NT2/D1 (cell line): Measurements from ENCODE around the gene SPACA6.

ENCODE experiments used
- DNase-seq: peaks from one replicate; pipeline ENCODE4 v3.0.0-alpha.2; 2011; ENCODE audit warnings: low read depth, low spot score
- H3K27me3 ChIP-seq: 2 replicates; pipeline ENCODE4 v1.6.0; 2011; ENCODE audit warnings: mild to moderate bottlenecking; ENCODE audit not compliant: insufficient read length, insufficient read depth
- H3K36me3 ChIP-seq: 2 replicates; pipeline ENCODE4 v1.6.1; 2011; ENCODE audit warnings: mild to moderate bottlenecking, low read length, mixed read lengths; ENCODE audit not compliant: insufficient read depth, insufficient read length
- H3K4me1 ChIP-seq: 2 replicates; pipeline ENCODE4 v1.5.1; 2011; ENCODE audit not compliant: insufficient read depth, insufficient read length
- H3K4me3 ChIP-seq: 2 replicates; pipeline ENCODE4 v1.5.1; 2011; ENCODE audit warnings: low read depth; ENCODE audit not compliant: insufficient read length
- H3K9ac ChIP-seq: 2 replicates; pipeline ENCODE4 v1.6.0; 2011; ENCODE audit warnings: low read depth; ENCODE audit not compliant: insufficient read length
- H3K9me3 ChIP-seq: 2 replicates; pipeline ENCODE4 v1.5.1; 2011; ENCODE audit warnings: mild to moderate bottlenecking, low read length; ENCODE audit not compliant: insufficient read depth
- SUZ12 ChIP-seq: IDR thresholded peaks from 2 replicates; pipeline ENCODE4 v1.6.1; 2011; ENCODE audit not compliant: insufficient read length, insufficient read depth; ENCODE audit errors: extremely low read depth
- YY1 ChIP-seq: IDR thresholded peaks from 2 replicates; pipeline ENCODE4 v1.6.1; 2011; ENCODE audit not compliant: insufficient read length, insufficient read depth
- ZNF274 ChIP-seq: IDR thresholded peaks from 2 replicates; pipeline ENCODE4 v1.6.1; 2011; ENCODE audit warnings: mild to moderate bottlenecking, low read depth, low read length

SPACA6 gene

DNA sequence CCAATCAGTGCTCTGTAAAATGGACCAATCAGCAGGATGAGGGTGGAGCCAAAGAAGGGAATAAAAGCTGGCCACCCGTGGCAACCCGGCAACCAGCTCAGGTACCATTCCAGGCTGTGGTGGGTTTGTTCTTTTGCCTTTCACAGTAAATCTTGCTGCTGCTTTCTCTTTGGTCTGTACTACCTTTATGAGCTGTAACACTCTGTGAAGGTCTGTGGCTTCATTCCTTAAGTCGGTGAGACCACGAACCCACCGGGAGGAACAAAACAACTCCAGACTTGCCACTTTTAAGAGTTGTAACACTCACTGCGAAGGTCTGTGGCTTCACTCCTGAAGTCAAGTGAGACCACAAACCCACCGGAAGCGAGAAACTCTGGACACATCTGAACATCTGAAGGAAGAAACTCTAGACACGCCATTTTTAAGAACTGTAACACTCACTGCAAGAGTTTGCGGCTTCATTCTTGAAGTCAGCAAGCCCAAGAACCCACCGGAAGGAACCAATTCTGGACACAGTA lies 16.5 kb upstream of the SPACA6 start:
- TF ChIP-seq SUZ12 (no peak), ZNF274 (no peak), YY1 (no peak)
- Histone ChIP-seq H3K4me3 (no peak overlapping the region), H3K27me3 (no peaks in the 10 kb centered on the region), H3K9ac (no peak overlapping the region), H3K9me3 (peaks cover 4% of the 10 kb centered on the region), H3K36me3 (no peaks in the 10 kb centered on the region), H3K4me1 (no peaks in the 10 kb centered on the region)
- no peak for DNase-seq

GRCh38 chr19:51680474-51680873 lies 12.7 kb upstream of the SPACA6 start:
- DNase-seq: no peak
- Histone ChIP-seq H3K36me3 (no peaks in the 10 kb centered on the region), H3K4me1 (no peaks in the 10 kb centered on the region)

DNA sequence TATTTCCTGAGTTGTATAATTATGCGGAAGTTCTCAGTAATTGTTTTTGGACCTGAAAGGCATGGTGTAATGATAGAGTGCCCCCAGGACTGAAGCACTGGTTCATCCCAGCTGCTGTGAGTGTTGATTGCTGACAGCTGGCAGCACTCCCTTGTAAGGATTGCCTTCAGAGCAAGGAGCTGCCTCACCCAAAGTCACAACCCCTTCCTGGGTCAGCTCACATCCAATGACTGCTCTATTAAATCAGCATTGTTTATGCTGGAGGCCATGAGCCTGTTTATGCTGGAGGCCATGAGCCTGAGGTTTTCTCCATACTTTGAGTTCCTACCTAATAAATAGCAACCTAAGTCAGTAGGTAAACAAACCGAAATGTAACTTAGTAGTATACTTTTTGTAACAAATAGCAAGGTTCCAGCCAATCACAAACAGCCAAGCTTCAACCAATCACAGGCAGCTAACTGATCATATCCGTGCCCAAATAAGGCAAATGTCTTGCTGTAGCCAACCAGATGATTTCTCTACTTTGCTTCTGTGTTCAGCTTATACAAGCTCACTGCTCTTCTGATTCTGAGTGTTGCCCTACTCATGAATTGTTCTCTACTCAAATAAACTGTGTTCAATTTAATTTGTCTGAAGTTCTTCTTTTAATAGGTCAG lies 11.7 kb upstream of the SPACA6 start:
- TF ChIP-seq YY1 (no peak), ZNF274 (no peak), SUZ12 (no peak)
- Histone ChIP-seq H3K9me3 (peaks cover 30% of the 10 kb centered on the region), H3K9ac (no peak overlapping the region), H3K36me3 (no peaks in the 10 kb centered on the region), H3K4me1 (no peaks in the 10 kb centered on the region), H3K4me3 (no peak overlapping the region), H3K27me3 (no peaks in the 10 kb centered on the region)
- DNase-seq: no peak

More at GRCh38 chr19:51680474-51680873, 12.7 kb upstream of the SPACA6 start:
- Histone ChIP-seq H3K4me3 (no peak overlapping the region), H3K9ac (no peak overlapping the region), H3K27me3 (no peaks in the 10 kb centered on the region), H3K9me3 (peaks cover 25% of the 10 kb centered on the region)
- TF ChIP-seq YY1 (no peak), ZNF274 (no peak), SUZ12 (no peak)

- Histone ChIP-seq H3K9ac (no peak overlapping the region), H3K9me3 (peaks cover 33% of the 10 kb centered on the region), H3K4me1 (no peaks in the 10 kb centered on the region), H3K4me3 (no peak overlapping the region), H3K27me3 (no peaks in the 10 kb centered on the region), H3K36me3 (no peaks in the 10 kb centered on the region)
- TF ChIP-seq ZNF274: no peak
- TF ChIP-seq SUZ12: no peak
- TF ChIP-seq YY1: no peak
- no peak for DNase-seq
These were observed 7.0 kb upstream of the SPACA6 start for GRCh38 chr19:51686171-51686570.

DNA sequence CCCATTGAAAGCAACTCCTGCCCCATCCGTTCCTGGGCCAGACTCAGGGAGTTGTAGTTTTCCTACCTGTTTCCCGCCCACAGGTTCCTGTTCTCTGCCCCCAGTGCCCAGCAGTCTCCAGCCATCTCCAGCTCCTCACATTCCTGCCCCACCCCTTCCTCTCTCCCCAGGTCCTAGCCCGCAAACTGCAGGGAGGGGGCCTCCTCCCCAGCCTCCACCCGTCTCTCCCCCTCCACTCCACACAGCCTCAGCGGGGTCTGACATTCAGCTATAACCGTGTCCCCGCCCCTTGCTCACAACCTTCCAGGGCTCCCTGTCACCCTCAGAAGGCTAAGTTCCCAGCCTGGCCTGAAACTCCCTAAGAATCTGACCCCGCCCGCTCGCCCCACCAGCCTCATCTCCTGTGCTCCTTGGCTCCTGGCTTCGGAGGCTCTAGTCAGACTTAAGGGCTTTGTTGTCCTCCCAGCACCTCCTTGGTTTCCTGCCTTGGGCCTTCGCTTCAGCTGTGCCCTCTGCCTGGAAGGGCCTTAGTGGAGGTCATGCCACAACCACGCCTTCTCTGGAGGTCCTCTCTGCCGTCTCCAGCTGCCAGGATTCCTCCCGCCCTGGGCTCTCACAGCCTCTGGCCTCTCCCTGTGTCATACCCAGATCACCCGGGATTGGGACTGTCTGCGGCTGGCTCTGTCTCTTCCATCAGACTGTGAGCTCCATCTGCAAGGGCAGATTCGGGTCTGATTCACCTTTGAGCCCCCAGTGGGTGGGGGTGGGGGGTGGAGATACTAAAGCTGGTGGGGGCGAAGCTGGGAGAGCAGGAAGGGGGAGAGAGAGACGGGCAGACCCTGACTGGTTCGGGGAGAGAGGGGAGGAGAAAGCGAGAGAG lies 5.1 kb upstream of the SPACA6 start:
- TF ChIP-seq SUZ12 (no peak), YY1 (no peak), ZNF274 (no peak)
- Histone ChIP-seq H3K9ac (peak overlapping the region; percentile 92), H3K36me3 (peaks cover 9% of the 10 kb centered on the region), H3K4me1 (peaks cover 2% of the 10 kb centered on the region), H3K4me3 (peak overlapping the region; percentile 53), H3K27me3 (no peaks in the 10 kb centered on the region), H3K9me3 (peaks cover 33% of the 10 kb centered on the region)
- DNase-seq: no peak

GRCh38 chr19:51688671-51689571 lies 4.2 kb upstream of the SPACA6 start:
- Histone ChIP-seq H3K9me3 (peaks cover 28% of the 10 kb centered on the region), H3K4me3 (peak overlapping the region; percentile 68), H3K4me1 (peaks cover 2% of the 10 kb centered on the region), H3K36me3 (peaks cover 18% of the 10 kb centered on the region), H3K27me3 (no peaks in the 10 kb centered on the region), H3K9ac (peak overlapping the region; percentile 92)
- DNase-seq: peak; percentile 68
- no peak for TF ChIP-seq SUZ12
